ENCODE results near the gene MDFI. TPM values are rescaled to one million over a fixed set of nuclear protein-coding genes. Genes with fewer than 3 reads are reported as not detected.

The MDFI gene
- total RNA-seq, 1 experiment from 2014 or later = 53.7 TPM

DNA sequence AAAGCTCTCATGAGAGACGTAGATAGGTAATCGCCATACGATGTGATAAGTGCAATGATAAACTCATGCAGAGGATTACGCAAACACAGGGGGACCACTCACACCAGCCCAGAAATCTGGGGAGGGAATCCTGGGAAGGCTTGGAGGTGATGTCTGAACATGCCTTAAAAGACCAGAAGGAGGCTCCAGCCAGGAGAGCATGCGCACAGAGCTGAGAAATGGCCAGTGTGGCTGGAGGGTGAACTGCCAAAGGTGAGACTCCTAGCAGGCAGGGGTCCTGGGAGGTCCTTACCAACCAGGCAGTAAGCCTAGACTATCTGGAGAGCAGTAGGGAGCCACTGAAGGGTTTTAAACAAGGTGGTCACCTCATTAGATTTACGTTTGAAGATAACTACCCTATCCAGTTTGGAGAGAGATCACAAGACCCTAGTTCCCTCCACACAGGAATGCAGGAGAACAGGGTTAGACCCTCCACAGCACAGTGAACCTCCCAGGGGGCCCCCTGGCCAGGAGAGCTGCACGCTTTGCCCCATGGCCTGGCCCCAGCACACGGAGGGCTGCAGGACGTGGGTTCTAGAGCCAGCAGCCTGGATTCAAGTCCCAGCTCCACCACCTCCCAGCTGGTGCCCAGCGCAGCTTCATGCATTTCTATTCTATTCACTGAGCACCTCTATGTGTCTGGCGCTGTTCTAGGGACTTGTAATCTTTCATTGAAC, 13.1 kb downstream of the MDFI start:
- no peak for DNase-seq (ENCODE audit: low read depth)

DNA sequence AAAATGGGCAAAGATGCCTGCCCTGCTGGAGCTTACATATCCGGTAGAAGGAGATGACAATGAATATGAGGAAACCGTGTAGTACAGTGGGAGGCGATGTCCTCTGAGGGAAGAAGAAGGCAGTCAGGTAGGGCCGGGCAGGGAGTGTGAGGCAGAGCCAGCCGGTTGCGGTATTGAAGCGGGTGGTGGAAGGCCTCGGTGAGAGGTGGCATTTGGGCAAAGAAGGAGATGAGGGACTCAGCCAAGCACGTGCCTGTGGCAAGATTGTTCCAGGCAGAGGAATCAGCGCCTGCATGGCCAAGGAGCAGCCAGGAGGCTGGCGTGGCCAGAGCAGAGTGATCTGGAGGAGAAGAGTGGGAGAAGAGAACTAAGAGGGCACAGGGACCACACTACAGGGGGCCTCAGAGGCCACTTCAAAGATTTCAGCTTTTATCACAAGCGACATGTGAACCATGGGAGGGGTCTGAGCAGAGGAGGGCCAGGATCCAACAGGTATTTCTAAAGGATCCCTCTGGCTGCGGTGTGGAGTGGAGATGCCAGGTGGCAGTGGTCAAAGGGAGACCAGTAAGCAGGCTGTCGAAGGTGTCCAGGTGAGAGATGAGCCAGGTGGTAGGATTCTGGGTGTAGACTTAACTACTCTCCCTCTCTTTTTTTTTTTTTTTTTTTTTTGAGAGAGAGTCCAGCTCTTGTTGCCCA, 13.8 kb downstream of the MDFI start:
- no peak for DNase-seq (ENCODE audit: low read depth)

DNA sequence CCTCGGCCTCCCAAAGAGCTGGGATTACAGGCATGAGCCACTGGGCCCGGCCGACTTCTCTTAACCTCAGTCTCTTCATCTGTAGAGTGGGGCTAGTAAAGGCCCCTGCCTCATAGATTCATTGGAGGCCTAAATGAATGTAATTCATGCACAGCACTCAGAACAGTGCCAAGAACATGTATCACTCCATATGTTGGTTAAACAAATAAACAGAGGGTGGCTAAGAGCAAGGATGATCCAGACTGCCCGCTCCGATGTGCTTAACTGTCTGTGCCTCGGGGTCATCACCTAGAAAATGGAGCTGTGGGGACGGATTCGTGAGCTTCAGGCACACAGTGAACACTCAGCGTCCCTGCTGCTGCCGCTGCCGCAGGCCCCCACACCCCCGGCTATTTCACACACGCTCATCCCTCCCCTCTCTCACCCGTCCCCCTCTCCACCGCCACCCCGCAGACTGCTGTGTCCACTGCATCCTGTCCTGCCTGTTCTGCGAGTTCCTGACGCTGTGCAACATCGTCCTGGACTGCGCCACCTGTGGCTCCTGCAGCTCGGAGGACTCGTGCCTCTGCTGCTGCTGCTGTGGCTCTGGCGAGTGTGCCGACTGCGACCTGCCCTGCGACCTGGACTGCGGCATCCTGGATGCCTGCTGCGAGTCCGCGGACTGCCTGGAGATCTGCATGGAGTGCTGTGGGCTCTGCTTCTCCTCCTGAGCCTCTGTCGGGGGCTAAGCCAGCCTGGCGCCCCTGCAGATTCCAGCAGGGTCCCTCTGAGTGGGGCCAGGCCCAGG, 14.8 kb downstream of the MDFI start:
- DNase-seq (ENCODE audit: low read depth) = no peak

DNA sequence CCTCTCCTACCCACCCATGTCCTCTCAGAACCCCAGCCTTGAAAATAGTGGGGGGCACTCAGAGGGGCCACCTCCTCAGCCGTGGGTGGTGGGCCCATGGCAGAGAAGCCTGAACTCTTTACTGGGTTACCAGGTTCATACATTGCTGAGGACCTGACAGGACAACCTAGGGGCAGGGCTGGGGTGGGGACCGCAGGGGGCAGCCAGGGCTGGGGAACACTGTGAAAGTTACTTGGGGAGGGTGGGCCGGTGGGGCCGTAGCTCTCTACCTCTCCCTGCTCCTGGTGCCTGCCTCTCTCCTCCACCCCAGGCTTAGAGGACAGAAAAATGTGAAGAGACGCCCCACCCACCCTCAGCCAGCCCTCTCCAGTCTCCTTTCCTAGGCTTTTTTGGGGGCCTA, 15.4 kb downstream of the MDFI start:
- no peak for DNase-seq (ENCODE audit: low read depth)

DNA sequence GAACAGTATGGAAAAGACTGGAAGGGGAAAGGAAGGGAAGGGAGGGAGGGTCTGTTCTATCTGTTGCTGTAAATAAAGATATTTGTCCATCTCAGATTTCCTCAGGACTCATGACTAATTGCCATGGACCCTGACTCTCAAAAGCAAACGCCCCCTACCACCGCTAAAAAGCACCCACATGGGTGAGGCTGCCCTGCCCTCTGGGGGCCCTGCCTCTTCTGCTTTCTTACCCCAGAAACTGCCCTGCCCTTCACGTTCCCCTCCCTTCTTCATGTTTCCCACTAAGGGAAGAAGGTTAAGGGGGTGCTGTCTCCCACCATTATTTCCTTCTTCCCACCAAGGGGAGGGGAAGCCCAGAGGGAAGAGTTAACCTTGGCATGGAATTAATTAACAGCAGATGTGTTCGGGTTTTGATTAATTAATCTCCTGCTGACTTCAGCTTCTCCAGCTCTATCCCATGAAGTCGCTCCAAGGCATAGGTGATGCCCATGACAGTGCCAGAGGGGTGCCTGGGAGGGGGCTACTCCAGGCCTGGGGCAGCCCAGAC, 16.0 kb downstream of the MDFI start:
- no peak for DNase-seq (ENCODE audit: low read depth)

DNA sequence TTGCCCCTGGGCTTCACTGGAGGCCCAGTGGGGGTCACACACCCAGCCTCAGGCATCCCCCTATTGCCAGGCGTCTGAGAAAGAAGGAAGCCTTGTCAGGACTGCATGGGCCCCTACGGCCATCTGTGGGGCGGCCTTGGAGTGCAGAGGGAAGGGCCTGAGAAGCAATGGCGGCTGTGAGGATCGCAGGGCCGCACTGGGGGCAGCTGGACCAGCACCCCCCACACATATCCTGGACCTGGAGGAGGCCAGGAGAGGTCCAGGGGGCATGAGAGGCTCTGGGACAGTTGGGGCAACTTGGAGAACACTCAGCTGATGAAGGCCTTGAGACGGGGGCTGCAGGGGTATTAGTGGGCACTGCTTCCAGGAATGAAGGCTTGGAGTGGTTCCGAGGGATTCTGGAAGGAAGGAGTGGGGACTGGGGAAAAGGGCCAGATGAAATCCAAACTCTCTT, 16.5 kb downstream of the MDFI start:
- DNase-seq (ENCODE audit: low read depth) = no peak

DNA sequence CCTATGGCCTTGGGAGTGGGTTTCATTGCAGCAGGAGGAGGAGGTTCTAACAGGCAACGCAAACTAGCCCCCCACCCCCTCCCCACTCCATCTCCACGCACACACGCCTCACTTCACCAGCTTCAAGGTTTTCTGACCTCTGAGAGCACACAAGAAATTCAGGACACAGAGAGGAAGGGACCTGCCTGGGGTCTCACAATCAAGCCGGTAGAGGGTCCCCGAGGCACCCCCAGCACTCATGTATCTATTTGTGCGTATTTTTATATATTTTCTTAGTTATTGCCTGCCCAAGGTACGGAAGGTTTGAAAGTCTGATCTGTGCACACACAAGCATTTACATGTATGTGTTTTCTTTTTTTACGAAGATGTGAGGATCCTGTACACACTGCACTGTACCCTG, 16.9 kb downstream of the MDFI start:
- DNase-seq (ENCODE audit: low read depth) = no peak

DNA sequence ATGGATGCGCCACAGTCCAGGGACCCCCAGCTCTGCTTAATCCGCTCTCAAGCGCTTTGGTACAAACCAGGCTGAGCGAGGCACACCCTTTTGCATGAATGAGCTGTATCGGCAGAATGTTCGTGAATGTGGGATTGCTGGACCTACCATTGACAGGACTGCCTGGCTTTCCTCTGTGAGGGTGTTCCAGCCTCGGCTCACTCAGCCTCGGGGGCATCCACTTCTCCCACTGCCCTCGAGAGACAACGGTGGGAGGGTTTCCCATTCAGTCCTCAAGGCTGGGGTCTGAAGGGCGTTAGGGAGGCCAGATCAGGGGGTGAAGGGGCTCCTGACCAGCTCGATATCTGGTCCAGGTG, 17.4 kb downstream of the MDFI start:
- DNase-seq (ENCODE audit: low read depth) = no peak

DNA sequence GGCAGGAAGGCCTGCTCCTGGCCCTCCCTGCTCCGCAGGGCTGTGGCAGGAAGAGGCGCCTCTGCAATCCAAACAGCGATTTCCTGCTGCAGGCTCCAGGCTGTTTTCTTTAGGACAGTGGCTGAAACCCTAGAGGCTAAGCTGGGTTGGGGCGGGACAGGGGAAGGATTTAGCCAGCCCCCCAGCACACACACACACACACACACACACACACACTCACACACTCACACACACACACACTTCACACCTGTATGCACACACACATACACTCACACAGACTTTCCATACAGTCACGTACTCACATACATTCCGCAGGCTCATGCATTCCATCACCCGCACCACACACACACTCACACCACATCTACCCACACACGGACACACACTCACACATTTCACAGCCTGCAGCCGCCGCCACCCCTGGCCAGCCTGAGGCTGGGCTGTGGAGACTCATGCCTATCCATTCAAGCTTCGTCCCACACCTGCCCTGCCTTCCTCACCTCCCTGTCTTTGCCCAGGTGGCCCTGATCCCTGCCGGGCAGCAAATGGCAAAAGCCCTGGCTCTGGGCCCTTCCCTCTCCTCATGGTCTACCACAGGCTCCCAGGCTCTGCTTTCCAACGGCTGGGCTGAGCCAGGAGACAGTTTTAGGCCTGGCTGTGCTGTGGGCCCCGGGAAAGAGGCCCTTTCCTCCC, 17.9 kb downstream of the MDFI start:
- DNase-seq (ENCODE audit: low read depth) = peak; percentile 73

DNA sequence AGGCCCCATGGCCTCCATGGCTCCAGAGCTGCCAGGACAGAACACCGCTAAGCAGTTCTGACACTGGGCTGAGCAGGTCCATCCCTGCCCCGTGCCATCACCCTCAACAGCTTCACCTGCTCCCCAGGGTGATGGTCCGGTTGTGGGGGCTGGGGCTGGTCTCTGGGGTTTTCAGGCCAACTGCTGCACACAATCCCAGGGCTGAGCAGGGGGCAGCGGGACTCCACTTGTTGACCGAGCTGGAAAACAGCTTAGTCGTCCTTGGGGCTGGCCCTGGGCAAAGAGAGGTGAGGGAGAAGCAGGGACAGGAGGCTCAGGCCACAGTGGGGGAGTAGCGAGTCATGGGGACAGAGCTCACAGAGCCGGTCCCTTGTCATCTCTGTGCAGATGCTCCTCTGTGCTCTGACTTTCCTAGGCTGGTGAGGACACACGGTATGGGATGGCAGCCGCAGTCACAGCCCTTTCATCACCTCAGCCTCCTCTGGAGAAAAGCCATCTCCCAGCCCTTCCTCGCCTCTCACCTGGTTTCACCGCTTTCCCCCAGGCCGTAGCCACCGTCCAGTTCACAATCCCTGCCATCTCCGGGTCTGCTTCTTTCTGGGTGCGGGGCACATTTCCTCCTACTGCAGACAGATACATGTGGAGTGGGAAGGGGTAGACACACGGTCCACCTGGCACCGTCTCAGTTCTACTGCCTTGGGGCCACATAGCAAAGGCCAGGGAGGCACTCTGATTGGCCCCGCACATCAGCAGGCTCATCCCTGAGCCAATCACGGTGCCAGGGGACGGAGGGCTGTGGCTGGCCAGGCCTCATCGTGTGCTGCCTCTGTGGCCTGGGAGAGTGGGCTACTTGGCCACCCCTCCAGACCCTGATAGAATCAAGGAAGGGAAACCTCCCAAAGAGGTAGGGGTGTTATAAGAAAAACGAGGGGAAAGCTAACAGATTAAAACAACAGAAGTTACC, 19.1 kb downstream of the MDFI start:
- no peak for DNase-seq (ENCODE audit: low read depth)

DNA sequence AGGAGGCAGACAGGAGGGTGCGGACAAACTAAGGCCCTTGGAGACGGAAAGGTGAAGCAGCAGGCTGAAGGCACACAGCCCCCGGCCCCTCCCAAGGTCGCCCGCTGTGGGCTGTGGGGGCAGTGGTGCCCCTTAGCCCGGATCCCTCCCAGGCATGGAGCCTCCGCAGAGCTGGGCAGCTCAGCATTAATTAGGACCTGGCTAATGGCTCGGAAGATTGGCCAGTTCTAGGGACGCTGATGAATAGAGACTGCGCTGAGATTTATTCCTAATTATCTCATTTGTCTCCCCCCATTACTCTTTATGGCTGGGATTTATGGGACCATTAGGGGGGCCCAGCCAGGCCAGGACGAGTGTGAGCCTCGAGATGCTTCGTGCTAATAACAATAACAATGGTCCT, 20.4 kb downstream of the MDFI start:
- DNase-seq (ENCODE audit: low read depth) = no peak

DNA sequence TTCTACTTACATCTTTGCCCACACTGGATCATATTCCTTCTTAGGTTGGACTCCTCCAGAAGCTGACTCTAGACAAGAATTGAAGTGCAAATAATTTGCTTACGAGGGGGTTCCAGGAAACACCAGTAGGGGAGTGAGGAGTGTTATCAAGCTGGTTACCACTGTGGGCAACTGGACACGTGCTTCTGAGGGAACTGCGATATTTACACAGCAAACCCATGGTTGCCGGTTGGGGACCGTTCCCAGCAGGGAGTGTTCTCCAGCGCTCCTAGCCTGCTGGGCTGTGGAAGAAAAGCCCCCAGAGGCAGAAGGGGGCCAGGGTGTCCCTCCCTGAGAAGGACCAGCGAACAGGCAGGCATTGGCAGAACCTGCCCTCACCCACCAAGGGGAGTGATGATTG, 21.7 kb downstream of the MDFI start:
- DNase-seq (ENCODE audit: low read depth) = no peak

DNA sequence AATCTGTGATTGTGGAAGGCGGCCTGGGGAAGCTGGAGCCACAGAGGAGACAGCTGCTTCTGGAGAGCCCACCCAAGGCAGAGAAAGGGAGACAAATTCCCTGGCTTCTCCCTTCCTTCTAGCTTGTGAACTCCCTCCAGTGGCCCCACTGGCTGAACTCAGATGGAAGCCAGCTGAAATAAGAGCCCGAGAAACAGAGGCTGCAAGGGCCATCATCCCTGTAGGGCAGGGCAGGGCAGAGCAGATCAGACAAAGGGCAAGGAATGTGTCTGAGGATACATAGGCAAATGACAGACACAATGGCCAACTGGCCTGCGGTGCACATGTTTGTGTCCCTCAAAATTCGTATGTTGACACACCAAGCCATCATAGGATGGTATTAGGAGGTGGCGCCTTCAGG, 25.3 kb downstream of the MDFI start:
- DNase-seq (ENCODE audit: low read depth) = no peak

DNA sequence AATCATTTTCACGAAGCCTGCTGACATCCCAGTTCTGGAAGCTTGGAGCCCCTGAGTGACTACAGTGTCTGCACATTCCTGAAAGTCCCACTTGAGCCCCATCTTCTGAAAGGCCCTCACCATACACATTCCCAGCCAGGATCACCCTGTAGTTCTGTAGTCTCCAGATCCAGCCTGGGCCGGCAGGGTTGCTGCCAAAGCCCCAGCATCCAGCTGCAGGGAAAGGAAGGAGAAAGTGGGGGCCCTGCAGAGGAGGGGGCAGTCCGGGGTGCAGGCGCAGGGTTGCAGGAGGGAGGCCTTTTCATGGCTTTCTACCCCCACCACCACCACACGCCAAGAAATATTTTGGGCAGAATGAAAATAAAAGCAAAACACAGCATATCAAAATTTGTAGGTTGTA, 26.0 kb downstream of the MDFI start:
- DNase-seq (ENCODE audit: low read depth) = no peak

DNA sequence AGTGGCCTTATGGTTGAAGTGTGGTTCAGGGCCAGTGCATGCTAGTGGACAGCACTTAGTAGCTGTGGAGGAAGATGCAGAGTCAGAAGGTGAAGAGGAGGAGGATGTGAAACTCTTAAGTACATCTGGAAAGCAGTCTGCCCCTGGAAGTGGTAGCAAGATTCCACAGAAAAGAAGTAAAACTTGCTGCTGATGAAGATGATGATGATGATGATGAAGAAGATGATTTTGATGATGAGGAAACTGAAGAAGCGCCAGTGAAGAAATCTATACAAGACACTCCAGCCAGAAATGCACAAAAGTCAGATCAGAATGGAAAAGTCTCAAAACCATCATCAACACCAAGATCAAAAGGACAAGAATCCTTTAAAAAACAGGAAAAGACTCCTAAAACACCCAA, 28.9 kb downstream of the MDFI start:
- no peak for DNase-seq (ENCODE audit: low read depth)

DNA sequence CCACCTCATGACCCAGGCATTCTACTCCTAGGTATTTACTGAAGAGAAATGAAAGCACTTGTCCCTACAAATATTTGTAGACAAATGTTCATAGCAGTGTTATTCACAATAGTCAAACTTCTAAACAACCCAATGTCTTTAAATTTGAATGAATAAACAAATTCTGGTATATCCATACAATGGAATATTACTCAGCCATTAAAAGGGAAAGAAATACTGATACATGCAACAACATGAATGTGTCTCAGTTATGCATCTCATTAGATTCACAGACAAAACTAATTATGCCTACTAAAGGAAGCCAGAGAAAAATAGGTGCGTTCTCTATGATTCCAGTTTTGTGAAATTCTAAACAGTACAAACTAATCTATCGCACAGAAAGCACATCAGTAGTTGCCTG, 30.7 kb downstream of the MDFI start:
- DNase-seq (ENCODE audit: low read depth) = no peak

DNA sequence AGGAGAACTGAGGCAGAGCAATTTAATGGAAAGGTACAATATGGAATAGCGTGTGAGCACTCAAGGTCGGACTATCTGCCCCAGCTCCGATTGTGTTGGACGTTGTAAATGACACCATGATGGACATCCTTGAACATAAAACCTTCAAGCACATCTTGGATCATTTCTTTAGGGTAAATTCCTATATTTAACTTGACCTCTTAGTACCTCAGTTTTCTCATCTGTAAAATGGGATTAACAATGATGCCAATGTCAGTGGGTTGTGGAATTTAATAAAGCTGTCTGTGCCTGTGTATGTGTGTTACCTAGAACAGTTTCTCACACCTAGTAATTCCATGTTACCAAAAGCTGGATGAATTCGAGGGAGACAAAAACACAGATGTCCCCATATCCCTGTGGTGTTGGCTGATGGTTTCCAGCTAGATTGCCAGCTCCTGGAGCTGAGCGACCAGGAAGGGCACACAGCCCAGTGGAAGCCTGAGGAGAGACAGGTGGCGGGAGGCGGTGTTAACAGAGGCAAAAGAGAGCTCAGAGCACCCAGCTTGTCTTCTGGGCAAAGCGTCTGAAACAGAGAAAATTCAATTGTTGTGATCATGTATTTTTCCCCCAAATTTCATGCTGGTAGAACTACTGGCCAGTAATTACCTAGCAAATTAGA, 32.6 kb downstream of the MDFI start:
- no peak for DNase-seq (ENCODE audit: low read depth)

DNA sequence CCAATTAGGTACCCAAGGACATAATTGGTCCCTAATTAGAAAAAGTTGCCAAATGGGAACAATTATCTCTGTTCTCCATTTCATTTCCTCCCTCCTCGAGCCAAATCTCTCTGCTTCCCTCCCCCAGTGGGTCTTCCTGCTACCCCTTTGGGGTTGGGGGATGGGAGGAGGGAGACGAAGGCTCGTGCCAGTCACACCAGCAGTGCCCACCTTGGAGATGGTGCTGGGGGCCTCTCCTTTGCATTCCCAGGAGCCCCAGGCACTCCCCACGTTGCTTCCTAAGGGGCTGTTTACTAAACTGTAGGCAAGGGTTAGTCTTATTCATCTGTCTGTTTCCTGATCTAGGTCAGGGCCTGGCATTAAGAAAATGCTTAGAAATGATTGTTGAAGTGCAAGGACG, 33.1 kb downstream of the MDFI start:
- no peak for DNase-seq (ENCODE audit: low read depth)

DNA sequence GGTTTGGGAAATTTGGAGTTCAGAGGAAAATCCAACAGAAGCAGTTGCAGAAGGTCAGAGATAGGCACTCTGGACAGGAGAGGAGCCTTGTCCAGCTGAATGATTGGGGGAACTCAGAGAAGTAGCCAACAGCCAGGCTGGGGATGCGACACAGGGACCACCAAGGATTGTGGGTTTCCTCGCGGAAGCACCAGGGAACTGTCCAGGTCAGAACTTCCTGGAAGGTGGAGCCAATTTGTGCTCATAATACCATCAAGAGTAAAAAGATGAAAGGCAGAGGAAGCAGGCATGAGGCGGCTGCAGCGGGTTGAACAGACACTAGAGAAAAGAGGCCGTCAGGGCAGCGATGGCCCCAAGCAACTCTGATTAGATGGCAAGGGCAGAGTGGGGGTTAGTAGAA, 33.7 kb downstream of the MDFI start:
- DNase-seq (ENCODE audit: low read depth) = no peak
